CD4-positive, alpha-beta T cell treated with Interleukin-15 for 1 hour (primary cell): ENCODE results near the gene TOMM34.

ENCODE experiments used
- DNase-seq: peaks from one replicate; pipeline ENCODE4 v3.0.0-alpha.2; 2020

The TOMM34 gene

DNA sequence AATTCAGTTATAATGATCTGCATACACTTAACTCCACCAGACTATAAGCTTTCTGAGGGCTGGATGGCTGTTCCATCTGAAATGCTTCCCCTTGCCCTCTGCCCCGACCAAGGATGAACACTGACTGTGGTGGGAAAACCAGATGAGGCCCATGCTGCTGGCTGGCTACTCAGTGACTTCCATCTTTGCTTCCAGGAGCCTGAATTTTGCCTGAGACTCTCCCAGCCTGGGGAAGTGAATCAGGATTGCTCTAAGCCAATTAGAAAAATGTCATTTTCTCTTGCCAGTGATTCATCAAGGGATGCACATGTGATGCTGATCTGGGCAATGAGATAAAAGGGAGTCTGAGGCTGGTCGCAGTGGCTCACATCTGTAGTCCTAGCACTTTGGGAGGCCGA, 1.7 kb upstream of the TOMM34 start:
- no peak for DNase-seq

DNA sequence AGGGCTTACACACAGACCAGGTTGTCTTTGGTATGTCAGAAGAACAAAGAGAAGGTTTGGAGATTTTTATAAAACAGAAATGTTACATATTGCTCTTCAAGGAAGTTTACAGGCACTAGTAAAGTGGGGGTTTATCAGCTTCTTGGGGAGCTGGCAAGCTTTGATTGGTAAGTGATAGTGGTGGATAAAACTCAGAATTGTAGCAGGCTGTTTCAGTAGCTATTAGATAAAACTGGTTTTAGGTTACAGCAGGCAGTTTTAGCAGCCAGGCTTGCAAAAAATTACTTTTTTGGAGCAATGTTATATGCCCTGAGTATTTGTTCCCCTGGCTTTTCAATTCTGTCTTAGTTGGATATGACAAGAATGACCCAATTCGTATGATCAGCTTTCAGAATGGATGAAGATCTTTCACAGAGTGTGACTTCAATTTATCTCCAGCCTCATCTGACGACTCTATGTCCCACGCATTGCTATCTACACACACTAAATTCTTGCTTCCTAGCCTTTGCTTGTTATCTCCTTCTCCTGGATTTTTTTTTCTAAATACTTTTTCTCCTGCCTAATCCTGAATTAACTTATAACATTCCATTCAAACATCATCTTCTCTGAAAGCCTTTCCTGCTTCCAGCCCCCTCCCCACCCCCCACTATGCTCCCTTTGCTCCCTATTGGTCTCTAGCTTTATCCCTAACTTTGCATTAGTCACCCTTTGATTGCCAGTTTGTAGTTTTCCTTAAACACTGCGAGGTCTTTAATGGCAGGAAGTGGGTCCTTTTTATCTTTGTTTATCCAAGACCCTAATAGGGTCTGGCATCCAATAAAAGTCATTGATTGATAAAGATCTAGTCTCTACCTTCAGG, 1.0 kb upstream of the TOMM34 start:
- no peak for DNase-seq

DNA sequence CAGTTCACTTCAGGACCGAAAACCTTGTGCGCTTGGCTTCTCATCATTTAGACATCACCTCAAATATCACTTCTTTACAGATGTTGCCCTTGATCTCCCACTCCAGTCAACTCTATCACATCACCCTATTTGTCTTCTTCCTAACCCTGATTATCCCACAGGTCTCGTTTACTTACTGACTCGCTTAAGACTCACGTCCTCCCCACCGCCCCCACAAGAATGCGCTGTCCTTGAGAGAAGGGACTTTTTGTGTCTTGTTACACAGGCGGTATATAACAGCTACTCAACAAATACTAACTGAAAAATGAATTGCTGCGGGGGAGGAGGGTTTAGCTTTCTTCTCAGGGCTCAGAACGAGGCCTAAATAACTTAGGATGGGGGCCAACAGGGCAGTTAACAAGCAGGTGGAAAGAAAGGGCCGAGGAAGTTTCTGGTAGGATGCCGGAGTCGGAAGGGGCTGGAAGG, 527 bp downstream of the TOMM34 start:
- DNase-seq: peak; percentile 33

DNA sequence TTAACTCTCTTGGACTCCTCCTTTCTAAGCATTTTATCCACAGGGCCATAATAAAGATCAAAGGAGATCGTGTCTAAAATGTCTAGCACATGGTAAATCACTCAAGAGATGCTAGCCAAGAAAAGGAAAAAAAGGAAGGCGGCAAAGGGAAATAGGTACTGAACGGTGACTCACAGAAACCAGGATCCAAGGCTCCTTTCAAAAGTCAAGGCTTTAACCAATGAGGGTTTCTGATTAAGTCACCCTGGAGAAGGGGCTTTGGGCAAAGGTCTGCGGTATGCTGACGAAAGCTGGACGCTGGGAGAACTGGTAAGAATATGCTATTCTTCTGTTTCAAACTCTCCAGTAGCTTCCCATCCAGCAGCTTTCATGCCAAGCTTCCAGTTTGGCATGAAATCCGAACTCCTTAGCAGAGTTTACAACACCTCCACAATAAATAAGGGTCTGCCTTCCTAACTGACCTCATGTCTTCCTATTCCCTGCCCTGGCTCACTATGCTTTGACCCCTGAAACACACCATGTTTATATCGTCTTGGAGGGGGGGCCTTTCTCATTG, 1.0 kb downstream of the TOMM34 start:
- no peak for DNase-seq

DNA sequence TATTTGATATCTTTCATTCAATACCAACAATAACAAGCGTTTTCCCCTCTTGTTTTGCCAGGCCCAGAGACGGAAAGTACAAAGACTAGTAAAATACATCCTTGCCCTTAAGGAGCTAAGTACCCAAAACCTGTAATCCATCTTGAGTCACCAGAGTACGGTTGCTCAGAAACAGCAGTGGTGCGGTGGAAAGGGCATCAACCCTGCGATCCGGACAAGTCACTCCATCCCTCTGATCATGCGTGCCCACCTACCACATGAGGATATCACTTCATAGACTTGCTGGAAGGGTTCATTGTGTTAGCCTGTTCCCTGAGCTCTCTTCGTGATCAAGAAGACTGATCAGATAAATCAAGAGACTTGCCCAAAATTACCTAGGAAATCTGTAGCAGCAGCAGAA, 1.9 kb downstream of the TOMM34 start:
- DNase-seq: no peak

DNA sequence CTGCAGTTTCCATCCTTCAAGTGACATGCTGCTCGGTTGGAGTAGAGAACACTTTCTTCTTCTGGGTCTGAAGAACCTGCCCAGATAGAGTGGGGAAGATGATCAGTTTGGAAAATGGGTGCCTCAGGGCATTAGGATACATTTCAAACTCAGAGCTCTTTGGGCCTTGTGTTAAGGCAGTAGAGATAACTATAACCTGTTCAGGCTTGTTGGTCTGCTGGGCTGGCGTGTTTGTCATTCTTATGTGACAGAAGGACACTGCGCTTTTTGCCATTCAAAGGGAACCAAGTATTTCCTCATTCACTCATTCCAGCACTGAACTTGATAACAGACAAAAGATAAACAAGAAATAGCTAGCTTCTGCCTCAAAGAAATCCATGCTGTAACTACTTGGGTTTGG, 3.8 kb downstream of the TOMM34 start:
- DNase-seq: no peak

DNA sequence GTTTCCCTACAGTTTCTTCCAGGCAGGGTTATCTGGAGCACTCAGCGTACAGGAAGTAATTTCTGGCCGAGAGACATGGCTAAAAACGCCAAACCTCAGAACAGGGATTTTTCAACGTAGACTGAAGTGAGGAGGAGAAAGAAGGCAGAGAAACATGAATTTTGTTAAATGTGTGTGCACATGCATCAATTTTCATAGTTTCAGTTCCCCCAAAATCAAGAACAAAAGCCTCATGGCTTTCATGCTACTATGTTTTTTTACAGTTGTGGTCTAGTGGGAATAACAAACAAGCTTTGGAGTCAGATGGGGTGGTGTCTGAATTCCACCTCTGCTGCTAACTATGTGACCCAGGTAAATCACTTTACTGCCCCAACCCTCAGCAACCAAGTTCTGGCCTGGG, 4.9 kb downstream of the TOMM34 start:
- no peak for DNase-seq

DNA sequence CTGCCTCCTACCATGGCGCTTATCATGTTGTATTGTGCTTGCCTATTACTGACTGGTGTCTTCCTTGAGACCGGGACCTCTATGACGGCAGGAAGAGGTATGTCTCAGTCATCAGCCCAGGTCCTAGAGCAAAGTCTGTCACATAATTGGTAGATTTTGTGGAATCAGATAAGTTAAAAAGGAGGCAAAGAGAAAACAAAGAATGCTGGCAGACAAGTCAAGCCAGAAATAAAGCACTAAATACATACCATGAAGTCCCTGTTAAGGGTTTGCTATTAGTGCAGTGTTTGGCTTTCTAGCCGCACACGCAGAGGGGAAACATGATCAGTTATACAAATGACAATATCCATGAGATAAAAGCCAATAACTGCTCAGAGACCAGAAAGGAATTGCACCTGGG, 6.0 kb downstream of the TOMM34 start:
- DNase-seq: no peak

DNA sequence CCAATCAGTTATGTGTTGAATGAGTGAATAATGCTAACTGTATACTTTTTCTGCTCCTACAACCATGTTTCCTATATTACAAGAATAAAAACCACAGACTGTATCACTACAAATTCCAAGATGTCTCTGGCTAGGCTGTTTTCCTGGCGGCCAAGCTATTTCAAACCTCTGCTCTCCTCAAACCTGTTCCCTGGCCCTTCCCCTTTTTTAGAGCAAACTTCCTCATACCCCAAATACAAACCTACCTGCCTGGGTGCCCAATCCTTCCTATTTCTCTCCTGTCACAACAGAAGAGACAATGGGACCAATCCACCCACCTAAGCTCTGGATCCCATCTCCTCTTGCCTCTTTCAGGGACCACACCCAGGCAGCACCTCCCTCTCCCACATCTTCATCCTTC, 7.5 kb downstream of the TOMM34 start:
- no peak for DNase-seq

DNA sequence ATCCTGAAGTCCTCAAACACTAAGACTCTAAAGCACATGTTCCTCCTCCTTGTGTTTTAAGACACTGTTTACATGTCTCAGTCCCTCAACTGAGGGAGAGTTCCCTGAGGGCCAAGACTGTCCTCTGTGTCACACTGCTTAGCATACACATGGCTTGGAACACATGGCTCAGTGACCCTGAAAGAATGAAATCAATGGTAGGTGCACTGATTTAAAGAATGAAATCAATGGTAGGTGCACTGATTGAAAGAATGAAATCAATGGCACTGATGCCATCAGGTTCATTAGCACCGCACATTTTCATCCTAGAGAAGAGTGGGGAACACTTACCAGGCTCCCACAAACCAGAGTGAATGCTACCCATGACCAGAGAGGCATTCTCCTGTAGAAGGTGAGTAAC, 9.8 kb downstream of the TOMM34 start:
- no peak for DNase-seq

DNA sequence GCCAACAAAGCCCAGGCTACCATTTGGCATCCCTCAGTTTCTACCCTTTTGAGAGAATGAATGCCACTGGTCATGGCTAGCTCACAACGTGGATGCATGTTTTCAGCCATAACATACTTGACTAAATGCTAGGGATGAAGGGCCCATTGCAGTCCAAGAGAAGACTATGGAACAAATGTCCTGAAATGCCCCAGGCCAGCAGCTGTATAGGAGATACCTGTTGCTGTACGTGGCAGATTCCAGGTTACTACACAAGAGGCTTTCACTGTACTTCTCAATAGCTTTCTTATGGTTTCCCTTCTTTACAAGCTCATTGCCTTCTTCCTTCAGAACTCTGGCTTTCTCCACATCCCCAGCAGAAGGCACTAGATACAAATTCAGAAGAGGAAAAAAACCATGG, 11.7 kb downstream of the TOMM34 start:
- DNase-seq: no peak

DNA sequence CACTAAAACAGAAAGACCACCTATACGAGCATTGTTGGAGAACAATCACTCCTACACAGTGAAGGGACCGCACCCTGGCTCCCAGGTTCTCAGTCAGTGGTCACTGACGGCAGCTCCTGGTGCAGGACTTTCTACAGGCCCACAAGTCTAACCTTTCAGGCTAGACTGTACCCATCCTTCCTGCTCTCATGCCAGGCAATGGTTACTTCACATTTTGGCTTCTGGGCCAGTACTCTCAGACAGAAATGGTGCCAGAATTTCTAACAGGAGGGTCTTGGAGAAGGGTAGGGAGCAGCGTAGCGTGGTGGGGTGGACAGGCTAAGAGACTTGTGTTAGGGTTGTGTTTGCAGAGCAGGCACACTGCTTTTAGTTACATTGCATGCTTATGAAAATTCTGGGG, 12.1 kb downstream of the TOMM34 start:
- no peak for DNase-seq

DNA sequence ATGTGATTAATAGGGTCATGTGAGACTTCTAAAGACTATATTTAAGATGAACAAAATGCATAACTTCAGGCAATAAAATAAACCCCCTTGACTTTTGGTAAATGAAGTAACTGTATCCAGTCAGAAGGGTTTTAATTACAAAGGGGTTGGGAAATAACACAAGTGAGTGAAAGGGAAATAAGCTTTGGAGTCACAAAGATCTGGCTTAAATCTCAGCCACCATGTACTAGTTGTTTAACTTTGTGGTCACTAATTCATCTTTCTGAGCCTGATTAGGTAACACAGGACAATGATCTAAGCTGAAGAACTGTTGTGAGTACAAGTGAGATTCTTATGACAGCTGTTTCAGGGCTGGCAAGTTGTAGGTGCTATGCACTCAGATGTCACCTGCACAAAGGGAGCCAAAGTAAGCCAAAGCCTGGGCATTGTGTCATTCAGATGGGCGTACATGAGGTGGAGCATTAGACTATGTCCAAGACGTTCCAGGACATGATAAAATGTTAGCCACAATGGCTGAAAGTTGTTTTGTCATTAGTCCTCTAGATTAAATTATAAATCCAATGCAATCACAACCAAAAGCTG, 13.8 kb downstream of the TOMM34 start:
- DNase-seq: no peak

DNA sequence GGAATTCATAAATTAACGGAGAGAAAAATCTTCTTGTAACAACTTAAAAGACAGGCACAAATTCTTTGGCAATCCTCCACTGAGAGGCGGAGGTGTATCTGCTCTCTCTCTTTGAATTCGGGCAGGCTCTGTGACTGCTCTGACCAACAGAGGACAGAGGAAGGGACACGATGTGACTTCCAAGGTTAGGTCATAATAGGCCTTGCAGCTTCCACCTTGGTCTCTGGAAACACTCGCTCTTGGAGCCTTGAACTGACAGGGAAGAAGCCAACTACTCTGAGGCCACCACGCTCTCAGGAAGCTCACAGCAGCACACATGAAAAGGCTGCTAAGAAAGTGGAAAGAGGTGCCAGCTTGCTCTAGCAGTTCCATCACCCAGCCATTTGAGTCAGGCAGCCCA, 14.9 kb downstream of the TOMM34 start:
- no peak for DNase-seq

DNA sequence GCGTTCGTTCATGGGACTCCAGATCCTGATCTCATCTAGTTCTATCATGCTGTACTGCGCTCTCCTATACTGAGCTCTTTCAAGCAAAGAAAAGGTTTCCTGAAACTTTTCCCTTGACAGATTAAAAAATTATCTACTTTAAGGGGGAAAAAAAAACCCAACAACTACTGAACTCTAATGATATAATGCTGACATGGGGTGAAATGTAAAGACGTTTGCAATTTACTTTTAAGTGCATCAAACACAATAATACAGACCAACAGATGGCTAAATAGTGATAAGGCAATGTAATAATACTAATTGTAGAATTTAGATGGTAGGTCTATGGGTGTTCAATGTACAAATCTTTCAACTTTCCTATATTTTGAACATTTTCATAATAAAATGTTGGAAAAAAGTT, 16.4 kb downstream of the TOMM34 start:
- no peak for DNase-seq

DNA sequence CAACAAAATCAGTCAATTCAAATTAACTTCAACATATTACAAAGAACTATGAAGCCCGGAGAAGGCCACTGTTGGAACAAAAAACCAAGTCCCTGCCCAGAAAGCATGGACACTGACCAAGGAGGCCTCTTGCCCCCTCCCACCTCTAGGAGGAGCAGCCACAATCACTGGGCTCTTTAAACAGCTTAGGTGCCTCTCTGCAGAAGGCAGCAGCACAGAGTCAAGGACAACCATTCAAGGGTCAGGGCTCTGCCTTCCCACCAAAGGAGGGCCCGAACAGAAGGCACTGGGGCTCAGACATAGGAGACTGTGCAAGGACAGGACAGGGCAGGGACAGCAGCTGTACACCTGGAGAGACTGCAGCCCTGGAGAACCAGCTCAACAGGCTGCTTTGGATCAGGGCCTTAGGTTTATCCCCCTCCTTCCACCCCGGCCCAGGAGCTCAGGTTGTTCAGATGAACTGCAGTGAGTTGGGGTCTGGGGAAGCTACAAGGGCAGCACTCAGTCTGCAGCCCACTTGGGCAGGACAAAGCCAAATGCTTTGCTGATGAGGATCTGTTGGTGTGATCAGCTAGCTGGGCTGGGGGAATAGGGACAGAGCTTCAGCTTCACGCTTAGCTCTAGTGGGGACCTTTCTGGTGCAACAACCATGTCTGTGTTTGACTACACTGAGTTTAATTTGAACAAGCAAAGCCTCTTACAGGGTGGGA, 17.8 kb downstream of the TOMM34 start:
- DNase-seq: no peak

DNA sequence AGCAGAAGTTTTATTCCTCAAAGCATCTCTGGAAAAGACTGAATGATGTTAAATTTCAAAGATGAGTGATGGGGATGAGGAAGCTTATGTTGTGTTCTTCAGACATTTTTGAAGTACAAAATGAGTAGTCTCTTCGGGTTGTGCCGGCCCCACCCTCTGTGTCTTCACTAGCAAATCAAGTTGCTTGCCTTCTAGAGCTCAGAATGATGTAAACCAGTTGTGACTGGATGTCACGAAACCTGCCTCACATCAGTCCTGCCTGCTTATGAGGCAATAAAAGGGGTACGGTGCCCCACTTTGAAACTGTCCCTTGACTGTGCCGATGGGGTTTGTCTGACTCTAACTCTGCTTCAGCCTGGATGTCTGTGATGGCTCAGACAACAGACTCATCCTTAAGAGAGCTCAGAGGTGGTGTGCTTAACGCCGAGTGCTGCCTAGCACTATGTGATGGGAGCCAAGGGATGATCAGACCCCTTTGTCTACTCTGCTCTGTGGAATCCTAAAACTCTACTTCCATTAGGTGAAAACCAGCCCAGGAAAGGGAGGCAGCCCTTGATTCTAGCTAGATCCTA, 19.0 kb downstream of the TOMM34 start:
- DNase-seq: no peak

DNA sequence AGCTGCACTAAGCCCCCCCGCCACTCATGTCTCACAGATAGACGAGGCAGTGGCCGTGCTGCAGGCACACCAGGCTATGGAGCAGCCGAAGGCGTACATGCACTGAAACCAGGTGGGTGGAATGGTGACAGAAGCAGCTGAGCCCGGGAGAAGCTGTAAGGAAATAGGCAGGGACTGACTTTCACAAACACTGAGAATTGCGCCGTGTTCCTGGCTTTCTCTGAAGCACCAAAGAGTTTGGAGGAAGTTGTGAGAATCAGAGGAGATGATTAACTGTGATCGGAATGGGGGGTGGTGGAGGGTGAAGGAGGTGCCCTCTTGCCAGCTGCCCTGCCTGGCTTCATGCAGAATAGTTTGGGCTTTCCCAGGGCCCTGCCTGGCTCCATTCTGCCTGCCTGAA, 21.6 kb downstream of the TOMM34 start:
- DNase-seq: no peak

DNA sequence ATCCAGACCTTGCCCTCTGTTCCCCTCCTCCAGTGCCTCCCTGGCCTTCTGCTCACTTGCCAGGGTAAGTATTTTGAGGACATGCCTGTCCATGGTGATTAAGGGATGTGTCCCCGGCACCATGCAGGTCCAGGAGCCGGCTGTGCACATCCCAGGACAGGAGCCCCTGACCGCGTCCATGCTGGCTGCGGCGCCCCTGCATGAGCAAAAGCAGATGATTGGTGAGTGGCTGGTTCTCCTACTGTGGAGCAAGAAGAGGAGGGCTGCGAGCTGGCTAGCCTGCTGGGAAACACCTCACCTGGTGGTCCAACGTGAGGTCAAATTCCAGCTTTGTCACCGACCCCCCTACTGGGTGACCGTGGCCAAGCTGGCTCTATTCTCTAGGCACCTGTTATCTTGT, 23.7 kb downstream of the TOMM34 start:
- DNase-seq: no peak

DNA sequence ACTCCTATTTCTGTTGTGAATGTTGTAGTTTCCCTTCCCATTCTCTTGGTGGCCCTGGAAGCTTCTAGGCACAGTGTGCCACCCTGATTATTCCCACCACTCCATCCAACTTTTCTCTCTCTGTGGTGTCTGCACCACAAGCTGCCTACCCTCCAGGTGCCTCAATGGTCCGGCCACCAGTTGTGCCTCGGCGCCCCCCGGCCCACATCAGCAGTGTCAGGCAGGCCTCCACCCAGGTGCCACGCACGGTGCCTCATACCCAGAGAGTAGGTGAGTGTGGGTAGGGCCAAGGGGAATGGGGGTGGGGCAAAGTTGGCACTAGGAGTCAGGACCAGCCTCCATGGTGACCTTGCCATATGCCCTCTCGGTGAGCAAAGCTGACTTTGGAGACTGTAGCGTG, 27.3 kb downstream of the TOMM34 start:
- DNase-seq: no peak

DNA sequence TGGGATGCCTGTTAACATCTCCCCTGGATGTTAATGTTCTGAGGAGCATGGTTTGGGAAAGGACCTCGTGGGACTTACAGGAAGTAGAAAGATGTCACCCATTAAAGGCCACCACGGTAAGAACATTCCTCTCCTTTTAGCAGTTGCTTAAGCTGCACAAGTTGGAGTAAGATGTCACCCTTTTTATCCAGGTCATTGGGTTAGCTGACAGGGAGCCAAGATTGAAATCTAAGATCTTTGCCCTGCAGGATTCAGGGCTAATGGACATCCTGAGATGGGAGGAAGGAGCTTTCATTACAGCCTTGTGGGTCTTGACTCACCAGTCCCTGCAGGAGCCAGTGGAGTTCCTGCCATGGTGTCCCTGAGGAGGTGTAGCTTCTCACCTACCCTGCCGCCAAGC, 28.3 kb downstream of the TOMM34 start:
- DNase-seq: no peak

DNA sequence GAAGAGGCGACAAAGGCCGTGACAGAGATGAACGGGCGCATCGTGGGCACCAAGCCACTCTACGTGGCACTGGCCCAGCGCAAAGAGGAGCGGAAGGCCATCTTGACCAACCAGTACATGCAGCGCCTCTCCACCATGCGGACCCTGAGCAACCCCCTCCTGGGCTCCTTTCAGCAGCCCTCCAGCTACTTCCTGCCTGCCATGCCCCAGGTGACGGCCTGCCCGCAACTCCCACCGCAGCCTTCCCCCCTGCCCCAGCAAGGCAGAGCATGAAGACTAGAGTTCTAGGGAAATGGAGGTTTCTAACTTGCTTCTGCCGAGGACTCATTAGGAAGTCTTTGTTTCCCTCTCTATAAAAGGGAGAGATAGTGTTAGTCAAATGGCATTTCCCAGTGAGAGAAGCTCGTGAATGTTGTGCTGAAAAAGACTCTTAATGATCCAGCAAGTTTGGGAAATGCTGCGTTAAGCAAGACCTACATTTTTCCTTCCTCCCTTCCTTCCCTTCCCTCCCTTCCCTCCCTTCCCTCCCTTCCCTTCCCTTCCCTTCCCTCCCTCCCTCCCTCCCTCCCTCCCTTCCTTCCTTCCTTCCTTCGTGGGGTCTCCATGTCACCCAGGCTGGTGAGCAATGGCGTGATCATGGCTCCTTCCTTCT, 29.6 kb downstream of the TOMM34 start:
- DNase-seq: no peak

DNA sequence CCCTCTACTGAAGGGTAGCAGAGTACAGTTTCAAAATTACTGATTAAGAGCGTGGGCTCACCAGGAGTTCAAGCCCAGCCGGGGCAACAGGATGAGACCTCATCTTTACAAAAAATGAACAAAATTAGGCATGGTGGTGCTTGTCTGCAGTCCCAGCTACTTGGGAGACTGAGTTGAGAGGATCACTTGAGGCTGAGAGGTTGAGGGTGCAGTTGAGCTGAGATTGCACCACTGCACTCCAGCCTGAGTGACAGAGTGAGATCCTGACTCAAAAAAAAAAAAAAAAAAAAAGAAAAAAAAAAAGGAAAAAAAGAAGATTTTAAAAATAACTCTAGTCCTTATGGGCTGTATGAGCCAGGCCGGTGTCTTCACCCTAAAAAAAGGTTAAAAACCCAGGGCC, 31.6 kb downstream of the TOMM34 start:
- DNase-seq: no peak
